HG03103 (cell line): ENCODE measurements around the gene RARG.

Experiments used
- ATAC-seq: cut with Tn5 transposase; IDR thresholded peaks from one replicate; pipeline ENCODE4 v1.9.1; 2021; ENCODE audit warnings: low read depth; ENCODE audit not compliant: unreplicated experiment

RARG gene

GRCh38 chr12:53251477-53252348 lies 19.7 kb upstream of the RARG start:
- ATAC-seq, result peak; percentile 71

DNA sequence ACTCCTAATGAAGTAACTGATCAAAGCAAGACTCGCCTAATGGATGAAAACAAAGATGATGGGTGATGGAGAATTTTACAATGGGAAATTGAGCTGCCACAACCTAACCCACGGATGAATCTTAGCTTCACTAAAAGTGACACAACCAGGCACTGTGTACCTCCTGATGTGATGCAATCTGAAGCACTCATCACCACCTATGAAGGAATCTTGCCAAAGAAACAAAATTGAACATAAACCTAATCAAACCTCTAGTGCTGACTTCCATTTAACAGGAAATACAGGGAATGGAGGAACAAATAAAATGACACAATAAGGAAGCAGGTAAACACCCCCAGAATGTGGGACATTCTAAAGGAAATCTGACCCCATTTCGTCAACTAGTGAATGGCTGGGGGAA lies 13.3 kb upstream of the RARG start:
- no peak for ATAC-seq

GRCh38 chr12:53244337-53244736 lies 12.3 kb upstream of the RARG start:
- ATAC-seq, result no peak

- no peak for ATAC-seq
Observed at GRCh38 chr12:53241623-53242412, 9.8 kb upstream of the RARG start.

- ATAC-seq, result no peak
Observed at GRCh38 chr12:53239643-53240258, 7.7 kb upstream of the RARG start.

GRCh38 chr12:53236443-53237111 lies 4.6 kb upstream of the RARG start:
- no peak for ATAC-seq

DNA sequence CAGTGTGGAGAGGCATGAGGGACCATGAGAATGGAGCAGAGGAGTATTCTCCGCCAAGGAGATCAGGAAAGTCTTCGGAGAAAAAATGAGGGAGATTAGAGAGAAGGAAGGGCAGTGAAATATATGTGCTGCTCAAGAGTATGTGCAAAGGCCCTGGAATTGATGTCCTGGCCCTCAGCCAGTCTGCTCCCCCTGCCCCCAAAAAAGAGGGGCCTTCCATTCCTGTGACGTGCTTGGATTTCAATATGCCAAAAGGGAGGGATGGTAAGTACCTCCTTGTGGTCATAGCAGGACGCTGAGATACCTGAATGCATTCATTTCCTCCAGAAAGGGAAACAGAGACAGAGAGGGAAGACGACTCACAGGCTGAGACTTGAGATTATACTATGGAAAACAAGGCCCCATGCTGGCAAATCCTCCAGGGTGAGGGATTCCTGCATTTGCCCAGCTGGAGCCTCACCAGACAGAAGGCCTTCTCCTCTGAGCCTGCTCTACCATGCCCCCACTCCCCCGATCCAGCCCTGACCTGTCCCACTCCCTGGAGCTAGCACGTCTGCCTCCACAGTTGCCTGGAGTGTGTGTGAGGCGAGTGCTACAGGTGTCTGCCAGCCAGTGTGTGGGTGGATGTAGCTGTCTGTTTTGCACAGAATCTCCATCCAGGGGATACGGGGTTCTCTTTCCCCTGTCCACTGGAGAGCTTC lies 3.9 kb upstream of the RARG start:
- ATAC-seq, result no peak

DNA sequence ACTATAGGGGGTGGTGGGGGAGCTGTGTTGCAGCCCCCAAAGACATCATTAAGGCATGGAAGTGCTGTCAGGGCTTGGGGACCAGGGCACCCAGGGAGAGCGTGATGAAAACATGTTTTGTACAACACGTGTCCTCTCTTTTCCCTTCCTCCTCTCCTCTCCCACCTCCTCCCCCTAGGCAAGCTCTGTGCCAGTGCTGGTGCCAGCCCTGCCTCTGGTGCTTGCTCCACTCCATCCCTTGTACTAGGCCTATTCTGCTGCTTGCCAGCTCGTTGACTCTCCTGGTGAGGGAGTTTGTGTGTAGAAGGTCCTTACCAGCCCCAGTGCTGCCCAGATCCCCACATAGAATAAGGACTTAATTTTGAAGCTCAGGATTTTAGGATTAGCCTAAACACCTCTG lies 3.2 kb upstream of the RARG start:
- ATAC-seq, result no peak

GRCh38 chr12:53234271-53234914 lies 2.4 kb upstream of the RARG start:
- no peak for ATAC-seq

DNA sequence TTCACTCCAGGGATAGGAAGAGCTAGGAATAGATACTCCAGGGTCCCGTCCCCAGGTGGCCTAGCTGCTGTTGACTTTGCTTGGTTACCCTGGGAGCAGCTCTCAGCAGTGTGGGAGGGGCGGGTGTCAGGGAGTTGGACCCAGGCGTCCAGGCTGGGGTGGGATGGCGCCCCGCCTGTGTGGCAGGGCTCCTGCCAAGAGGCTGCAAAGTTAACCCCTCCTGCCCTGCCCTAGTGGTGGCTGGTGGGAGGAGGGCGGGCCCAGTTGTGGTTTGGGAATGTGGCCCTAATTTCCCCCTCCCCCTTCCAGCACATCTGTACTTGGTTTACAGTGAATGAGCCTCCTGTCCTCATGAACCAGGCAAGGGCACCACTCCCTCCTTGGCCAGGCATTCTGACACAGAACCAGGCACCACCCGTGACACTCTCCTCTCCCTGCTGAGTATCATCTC lies 1.7 kb upstream of the RARG start:
- ATAC-seq, result no peak

DNA sequence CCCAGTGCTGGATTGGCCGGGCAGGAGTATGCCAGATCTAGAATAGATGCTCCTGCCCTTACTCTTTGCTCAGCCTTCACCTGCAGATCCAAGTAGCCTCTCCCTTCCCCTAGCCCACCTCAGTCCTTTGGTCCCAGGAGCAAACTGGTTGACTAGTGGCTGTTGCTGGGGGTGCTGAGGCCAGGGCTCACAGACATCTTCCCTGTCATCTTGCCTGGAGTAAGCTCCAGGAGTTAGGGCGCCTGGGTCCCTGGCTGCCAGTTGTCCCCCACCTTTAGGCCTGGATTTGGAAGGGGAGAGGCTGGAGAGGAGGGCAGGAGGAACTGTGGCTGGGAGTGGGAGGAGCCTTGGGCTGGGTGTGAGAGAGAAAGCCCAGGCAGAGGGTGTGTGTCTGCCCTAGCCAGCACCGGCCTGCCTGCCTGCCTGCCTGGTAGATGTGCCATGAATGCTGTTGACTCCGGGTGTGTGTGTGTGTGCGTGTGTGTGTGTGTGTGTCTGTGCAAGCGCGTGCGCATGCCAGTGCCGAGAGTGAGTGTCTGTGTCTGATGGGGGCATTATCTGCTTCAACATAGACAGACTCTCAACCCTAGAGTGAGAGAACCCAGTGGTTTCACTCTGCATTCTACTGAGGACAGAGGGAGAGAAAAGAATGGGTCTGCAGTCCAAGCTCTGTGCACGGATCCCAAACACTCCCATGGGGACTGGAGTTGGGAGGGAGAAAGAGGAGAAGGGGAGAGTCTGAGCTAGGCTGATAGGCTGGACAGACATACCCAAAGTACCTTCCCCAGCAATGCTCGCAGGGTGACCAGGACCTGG lies 845 bp upstream of the RARG start:
- ATAC-seq, result no peak

GRCh38 chr12:53231671-53231920 lies 413 bp downstream of the RARG start:
- ATAC-seq, result no peak

DNA sequence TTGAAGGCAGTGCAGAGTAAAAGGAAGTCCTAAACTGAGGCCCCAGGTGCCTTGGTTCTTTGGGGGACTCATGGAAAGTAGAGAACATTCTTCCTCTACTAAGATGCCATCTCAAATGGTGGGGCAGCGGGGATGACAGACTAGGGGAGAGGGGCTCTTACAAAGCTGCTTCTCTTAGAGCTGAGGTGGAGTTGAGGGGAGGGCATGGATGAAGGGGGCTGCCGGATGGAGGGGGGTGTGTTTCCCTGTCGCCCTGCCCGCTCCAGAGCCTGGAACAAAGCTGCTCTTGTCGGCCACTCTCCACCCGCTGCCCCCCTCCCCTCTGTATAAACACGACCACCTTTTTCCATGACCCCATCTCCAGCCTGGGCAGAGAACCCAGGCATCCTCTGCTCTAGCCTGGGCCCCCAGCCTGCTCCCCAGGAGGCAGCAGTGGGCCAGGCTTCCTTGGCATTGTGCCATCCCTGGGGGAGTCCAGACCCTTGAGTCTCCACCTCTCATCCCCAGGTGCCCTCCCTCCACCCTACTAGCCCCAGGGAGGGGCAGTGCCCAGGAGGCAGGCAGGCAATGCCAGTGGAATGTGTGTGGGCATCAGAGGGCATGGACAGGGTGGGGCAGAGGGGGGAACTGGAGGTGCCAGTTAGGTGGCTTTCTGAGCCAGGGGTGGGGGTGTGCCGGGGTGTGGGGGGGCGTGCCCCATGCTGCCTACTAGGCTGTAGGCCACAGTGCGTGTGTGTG lies 1.7 kb downstream of the RARG start:
- no peak for ATAC-seq

DNA sequence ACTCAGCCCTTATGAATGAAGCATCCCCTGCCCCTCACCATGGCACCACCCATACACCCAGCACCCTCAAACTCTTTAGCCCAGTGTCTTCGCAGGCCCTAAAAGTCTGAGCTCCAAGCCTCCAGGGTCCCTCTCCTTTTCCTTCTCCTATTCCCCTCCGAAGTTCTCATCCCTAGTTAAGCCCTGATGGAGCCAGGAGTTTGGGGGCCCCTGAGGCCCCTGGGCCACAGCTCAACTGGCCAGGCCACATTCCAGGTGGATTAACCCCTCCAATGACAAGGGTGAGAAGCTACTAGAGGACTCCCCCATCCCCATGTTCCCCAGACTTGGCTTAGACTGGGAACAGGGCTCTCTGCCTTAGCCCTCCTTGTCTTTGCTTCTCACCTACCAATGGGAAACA lies 2.6 kb downstream of the RARG start:
- no peak for ATAC-seq

DNA sequence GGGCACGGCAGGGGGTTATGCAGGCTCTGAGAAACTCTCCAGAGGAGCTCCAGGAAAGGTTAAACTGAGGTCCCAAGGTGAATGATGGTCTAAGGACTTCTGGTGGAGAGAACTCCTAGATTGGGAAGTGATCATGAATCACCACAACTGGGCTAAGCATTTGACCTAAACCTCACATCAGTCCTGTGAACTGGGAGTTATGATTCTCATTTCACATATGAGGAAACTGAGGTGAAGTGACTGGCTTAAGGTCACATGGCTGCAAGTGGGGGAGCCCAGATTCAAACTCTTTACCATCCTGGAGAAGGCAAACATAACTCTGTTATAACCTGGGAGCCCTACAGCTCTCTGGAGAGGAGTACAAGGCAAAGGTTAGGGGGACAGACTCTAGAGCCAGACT lies 4.2 kb downstream of the RARG start:
- no peak for ATAC-seq

DNA sequence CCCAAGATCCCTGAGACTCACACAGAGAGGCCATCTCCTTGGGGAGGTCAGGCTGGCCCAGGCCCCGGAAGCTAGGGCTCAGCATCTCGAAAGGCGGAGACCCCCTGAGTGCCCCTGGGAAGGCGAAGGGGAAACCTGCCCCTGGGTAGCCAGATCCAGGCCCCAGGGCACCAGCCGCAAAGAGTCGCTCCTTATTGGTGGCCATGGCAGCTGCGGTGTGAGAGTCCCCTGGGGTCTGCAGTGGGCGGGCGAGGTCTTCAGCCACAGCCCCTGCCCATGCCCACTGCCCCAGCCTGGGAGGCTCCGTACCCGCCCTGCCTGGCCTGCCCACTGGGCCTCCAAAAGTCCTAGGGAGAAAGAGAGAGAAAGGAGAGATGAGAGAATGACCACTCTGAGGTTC lies 4.7 kb downstream of the RARG start:
- no peak for ATAC-seq

DNA sequence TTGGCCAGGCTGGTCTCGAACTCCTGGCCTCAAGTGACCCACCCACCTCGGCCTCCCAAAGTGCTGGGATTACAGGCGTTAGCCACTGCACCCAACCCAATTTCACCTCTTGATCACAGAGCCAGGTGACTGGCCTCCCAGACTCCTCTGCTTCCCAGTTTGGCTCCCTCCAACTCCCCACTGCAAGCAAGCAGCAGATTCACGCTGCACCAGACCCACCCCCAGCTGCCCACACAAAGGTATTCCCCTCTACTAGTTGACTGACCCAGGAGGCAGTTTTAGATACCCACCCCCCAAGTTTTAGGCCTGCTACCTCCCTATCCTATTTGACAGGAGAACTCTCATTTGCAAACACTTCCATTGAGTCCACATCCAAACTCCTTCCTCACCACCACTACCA lies 5.2 kb downstream of the RARG start:
- ATAC-seq, result no peak

DNA sequence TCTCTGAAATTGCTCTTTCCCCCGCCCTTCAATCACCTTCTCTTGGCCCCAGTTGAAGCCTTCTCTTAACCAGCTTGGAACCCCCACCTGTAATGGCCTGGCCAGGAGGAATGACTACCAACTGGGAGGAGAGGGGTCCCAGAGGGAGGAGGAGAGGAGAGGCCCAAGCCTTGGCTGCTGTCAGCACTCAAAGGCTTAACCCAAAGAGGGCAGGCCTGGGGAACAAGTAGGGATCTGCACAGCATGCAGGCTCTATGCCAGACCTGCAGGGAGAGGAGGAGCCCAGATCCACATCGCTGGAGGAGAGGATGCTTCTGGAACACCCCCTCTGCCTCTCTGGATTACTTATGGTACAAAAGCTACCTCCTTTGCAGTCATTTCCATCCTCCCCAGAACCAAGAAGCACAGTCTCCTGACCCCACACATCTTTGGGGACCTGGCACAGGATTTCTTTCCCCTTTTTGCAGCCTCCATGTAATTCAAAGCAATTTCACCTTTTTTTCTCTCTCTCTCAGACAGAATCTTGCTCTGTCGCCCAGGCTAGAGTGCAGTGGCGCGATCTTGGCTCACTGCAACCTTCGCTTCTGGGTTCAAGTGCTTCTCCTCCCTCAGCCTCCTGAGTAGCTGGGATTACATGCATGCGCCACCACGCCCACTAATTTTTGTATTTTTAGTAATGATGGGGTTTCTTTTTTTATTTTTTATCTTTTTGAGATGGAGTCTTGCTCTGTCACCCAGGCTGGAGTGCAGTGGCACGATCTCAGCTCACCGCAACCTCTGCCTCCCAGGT lies 6.2 kb downstream of the RARG start:
- ATAC-seq, result no peak
